Measurements from ENCODE around the gene WIZ.

The WIZ gene

DNA sequence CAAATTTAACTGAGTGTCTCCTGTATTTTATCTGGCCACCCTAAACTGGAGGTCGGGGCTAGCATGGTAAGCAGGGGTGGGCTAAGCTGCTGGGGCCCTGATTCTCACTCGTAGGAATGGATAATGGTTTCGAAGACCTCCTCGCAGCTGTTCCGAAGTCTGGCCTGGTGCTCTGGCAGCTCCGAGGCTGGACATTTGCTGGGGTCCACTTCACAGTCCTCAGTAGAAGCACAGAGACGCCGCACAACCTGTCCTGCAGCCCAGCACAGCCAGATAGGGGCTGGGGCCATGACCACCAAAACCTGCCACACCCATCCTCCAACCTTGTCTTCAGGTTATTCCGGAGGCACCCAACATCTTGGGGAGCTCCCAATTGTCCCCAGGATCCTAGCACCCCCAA, 6.2 kb upstream of the WIZ start:
- Mint-ChIP-seq H3K36me3 (peaks cover 57 to 67% of the 10 kb centered on the region in 2 donors), H3K27ac (no peak overlapping the region), H3K9me3 (peaks cover 0 to 1% of the 10 kb centered on the region in 2 donors), H3K4me1 (peaks cover 6 to 8% of the 10 kb centered on the region in 2 donors), H3K4me3 (no peak overlapping the region), H3K27me3 (no peaks in the 10 kb centered on the region)
- ATAC-seq (replicated peaks) (no peak), DNase-seq (no peak)

DNA sequence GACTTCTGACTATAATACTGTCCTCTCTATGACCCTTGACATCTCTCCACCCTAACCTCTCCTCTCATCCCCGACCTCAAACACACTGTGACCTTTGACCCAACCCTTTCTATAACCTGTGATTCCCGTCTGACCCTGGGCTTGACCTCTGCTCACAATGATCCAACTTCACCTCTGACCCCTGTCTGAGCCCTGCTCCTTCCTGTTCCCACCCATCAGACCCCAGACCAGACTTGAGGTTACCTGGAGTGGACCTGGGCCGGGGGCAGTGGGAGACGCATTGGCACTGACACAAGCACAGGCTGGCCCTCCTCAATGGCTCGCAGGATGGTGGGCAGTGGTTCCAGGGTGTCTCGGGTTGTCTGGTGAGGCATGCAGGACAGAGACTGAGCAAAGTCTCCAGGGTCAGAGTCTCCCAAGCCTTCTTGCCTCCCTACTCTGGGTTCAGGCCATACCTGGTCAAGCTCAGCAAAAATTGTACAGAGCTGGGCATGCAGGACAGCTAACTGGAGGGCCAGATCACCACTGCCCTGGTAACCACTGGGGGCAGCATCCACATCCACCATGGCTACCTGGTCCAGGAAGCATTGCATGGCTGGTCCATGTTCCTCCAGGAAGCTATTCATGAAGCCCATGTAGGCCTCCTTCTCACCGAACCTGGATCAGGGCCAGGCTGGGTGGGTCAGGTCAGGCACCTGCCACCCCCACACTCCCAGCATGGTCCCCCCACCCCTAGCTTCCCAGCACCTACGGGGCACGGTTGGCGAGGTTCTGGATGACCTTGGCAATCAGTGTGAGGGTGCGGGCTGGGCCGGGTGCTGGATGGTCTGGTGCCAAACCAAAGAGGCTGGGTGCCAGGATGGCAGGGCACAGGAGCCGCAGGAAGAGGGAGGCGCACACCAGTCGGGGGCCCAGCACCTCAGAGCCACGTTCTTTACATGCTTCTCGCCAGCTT, 4.4 kb upstream of the WIZ start:
- no peaks in the 10 kb centered on the region for H3K27me3 Mint-ChIP-seq
- ATAC-seq (replicated peaks) (no peak), DNase-seq (no peak)
- peaks cover 3 to 10% of the 10 kb centered on the region in 2 donors for H3K9me3 Mint-ChIP-seq
- peaks cover 13 to 15% of the 10 kb centered on the region in 2 donors for H3K4me1 Mint-ChIP-seq
- peak overlapping the region; percentile 75 for H3K27ac Mint-ChIP-seq
- H3K36me3 Mint-ChIP-seq: peaks cover 55 to 68% of the 10 kb centered on the region in 2 donors
- no peak overlapping the region for H3K4me3 Mint-ChIP-seq

DNA sequence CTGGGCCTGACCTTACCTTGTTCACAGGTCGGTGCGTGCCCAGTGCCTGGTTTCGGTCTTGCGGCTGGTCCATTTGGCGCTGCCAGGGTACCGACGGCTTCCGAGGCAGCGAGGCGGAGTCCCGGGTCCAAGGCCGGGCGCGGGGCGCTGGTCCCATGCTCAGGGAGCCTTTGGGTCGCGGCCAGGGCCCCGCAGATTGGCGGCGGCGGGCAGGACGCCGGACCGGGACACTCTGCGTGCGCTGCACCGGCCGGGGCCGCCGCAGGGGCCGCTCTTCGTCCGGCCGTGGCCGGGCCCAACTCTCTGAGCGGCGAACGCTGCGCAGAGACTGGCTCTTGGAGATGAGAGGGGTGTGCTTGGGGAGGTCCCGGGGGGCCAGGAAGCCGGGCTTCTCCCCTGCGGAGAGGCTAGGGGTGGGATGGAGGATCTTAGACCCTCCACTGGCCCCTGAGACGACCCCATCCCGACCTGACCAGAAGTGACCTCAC, 3.4 kb upstream of the WIZ start:
- Mint-ChIP-seq H3K27ac (no peak overlapping the region), H3K36me3 (peaks cover 54 to 73% of the 10 kb centered on the region in 2 donors), H3K27me3 (no peaks in the 10 kb centered on the region), H3K4me3 (no peak overlapping the region), H3K9me3 (peaks cover 3 to 10% of the 10 kb centered on the region in 2 donors), H3K4me1 (peaks cover 22% of the 10 kb centered on the region in 2 donors)
- ATAC-seq (replicated peaks) (no peak), DNase-seq (no peak)

DNA sequence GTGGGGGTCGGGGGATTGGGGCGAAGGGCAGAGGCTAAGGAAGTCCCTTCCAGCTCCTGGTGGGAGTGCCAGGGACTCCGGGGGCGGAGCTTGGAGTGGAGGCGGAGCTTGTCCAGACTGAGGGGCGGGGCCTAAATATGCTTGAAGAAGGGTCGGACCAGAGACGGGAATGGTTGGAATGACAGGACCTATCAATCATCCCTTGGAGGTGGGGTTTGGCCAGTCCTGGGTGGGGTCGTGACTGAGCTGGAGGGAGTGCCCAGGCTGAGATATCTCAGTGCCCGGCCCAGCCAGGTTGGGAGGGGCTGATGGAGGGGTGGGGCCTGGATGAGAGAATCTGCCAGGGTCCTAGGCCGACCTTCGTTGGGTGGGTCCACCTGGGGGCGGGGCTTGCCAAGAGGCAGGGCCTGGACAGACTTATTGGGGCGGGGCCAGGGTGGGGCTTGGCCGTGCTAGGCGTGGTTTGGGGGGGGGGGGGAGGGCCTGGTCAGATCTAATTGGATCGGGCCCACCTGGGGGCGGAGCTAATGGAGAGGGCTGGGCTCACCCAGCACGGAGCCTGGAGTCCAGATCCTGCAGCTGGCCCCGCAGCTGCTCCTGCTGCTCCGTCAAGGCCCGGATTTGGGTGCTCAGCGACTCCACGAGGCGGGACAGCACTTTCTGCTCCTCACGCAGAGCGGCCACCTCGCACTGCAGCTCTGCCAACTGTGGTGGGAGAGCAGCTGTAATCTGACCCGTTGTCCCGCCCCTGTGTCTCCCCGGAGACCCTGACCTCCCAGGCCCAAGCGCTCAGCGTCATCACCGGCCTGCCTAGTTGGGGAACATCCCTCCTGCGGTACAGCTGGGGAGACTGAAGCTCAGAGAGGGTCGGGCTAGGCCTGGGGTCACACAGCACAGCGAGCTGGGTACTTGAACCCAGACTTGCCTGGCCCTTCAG, 2.6 kb upstream of the WIZ start:
- no peak for DNase-seq
- Mint-ChIP-seq H3K36me3 (peaks cover 48 to 68% of the 10 kb centered on the region in 2 donors), H3K4me3 (no peak overlapping the region), H3K9me3 (peaks cover 3 to 10% of the 10 kb centered on the region in 2 donors), H3K27ac (peak overlapping the region; percentile 56), H3K4me1 (peaks cover 17 to 18% of the 10 kb centered on the region in 2 donors), H3K27me3 (no peaks in the 10 kb centered on the region)
- ATAC-seq (replicated peaks): no peak

DNA sequence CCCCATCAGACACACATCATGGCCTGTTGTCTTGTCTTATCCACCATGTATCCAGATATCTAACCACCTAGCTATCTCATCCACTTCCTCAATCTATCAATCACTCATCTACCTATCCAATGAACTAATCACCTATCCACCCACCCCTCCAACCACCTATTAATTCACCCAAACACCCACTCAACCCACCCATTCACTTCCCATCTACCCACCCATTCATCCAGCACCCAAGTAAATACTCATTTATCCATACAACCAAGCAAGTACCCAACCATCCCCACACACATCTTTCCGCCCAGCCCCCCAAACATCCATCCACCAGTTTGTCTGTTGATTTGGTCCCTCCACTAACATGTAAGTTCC, 753 bp upstream of the WIZ start:
- Mint-ChIP-seq H3K4me1 (peaks cover 17 to 21% of the 10 kb centered on the region in 2 donors), H3K4me3 (peak overlapping the region; percentile 78 to 81), H3K36me3 (peaks cover 34 to 54% of the 10 kb centered on the region in 2 donors), H3K27me3 (no peaks in the 10 kb centered on the region), H3K9me3 (peaks cover 3 to 10% of the 10 kb centered on the region in 2 donors), H3K27ac (peak overlapping the region; percentile 92)
- ATAC-seq (replicated peaks): no peak
- DNase-seq: no peak

DNA sequence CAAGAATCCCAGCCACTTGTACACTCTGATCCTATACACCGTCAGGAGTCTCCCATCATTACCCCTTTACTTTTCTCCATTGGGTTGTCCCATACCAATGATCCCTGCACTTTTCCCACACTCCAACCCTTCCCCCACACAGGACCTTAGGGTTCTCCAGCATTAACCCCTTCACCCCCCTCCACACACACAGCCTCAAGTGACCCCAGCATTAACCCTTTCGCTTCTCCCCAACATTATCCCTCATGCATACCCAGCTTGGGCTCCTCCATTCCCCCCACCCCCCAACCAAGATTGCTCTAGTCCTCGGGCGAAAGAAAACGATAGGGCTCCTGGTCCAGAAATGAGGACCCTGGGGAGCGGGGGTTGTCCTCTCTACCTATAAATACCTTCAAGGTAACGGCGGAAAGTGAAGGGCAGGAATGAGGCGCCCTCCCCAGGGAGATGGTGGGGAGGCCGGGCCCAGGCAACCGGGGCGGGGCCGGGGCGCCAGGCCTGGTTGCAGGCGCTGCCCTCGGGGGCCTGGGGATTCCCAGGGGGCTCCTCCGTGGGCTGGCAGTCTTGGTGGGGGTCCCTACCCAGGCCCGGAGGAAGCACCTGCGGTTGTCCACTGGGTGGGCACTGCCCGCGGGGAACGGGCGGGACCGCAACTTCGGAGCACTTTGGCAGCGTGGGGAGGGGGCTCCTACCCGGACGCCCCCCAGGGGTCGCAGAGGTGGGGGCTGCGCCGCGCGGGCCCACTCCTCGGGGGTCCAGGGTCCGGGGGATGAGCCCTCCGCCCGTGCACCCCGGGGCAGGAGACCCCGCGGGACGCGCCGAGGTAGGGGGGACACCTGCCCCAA, 757 bp downstream of the WIZ start:
- peaks cover 17 to 21% of the 10 kb centered on the region in 2 donors for H3K4me1 Mint-ChIP-seq
- H3K36me3 Mint-ChIP-seq: peaks cover 22 to 39% of the 10 kb centered on the region in 2 donors
- peaks cover 3 to 10% of the 10 kb centered on the region in 2 donors for H3K9me3 Mint-ChIP-seq
- H3K4me3 Mint-ChIP-seq: peak overlapping the region; percentile 75 to 83
- H3K27ac Mint-ChIP-seq: peak overlapping the region; percentile 86
- DNase-seq (peak; percentile 38), ATAC-seq (replicated peaks) (peak; percentile 41 to 48)
- H3K27me3 Mint-ChIP-seq: no peaks in the 10 kb centered on the region

DNA sequence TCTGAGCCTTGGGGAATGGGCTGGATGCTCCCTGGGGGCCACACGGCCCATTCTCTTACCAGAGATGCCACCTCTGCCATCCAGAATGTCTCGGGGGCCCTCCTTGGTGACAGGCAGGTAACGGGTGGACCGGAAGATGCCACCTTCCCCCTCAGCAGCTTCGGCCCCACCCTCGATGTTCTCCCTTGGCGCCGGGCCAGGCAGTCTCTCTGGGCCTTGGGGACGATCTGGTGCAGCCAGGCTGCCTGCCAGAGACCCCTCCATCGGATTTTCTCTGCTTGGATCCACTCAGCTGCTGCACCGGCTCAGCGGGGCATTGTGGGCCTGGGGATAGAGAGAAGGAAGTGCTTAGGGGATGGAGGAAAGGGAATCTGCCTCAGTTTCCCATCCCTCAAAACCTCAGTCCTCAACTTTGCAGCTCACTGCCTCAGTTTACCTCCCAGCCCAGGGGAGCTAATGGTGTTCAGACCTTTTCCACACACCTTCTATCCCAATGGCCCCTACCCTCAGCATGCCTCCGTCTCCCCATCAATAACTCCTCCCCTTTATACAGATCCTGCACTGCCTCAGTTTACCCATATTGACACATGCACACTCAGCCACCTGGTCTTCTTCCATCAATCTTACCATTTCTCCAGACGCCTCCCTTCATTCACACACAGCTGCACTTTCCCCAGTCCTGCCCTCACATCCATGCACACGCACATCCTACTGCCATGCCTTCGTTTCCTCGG, 1.5 kb downstream of the WIZ start:
- peak overlapping the region; percentile 75 to 83 for H3K4me3 Mint-ChIP-seq
- no peak for DNase-seq
- no peak for ATAC-seq (replicated peaks)
- peak overlapping the region; percentile 86 for H3K27ac Mint-ChIP-seq
- peaks cover 15 to 32% of the 10 kb centered on the region in 2 donors for H3K36me3 Mint-ChIP-seq
- H3K9me3 Mint-ChIP-seq: peaks cover 3 to 10% of the 10 kb centered on the region in 2 donors
- peaks cover 17 to 21% of the 10 kb centered on the region in 2 donors for H3K4me1 Mint-ChIP-seq
- no peaks in the 10 kb centered on the region for H3K27me3 Mint-ChIP-seq

DNA sequence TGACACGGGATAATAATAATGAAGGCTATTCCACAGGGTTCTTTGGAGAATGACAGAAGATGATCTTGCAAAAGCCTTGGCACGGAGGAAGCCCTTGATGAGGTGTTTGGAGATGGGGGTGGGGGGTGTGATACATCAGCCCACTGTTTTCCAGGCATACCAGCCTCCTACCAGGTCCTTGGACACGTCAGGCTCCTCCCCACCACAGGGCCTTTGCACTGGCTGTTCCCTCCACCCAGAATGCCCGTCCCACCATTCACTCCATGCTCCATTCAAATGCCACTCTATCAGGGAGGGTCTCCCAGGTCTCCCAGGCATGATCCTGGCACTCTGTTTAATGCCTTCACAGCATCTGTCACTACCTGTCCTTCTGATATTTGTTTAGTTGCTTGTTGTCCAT, 2.7 kb downstream of the WIZ start:
- ATAC-seq (replicated peaks): no peak
- H3K27me3 Mint-ChIP-seq: no peaks in the 10 kb centered on the region
- peaks cover 11 to 26% of the 10 kb centered on the region in 2 donors for H3K36me3 Mint-ChIP-seq
- no peak overlapping the region for H3K27ac Mint-ChIP-seq
- DNase-seq: no peak
- peaks cover 17 to 20% of the 10 kb centered on the region in 2 donors for H3K4me1 Mint-ChIP-seq
- H3K4me3 Mint-ChIP-seq: no peak overlapping the region
- H3K9me3 Mint-ChIP-seq: peaks cover 3 to 10% of the 10 kb centered on the region in 2 donors

DNA sequence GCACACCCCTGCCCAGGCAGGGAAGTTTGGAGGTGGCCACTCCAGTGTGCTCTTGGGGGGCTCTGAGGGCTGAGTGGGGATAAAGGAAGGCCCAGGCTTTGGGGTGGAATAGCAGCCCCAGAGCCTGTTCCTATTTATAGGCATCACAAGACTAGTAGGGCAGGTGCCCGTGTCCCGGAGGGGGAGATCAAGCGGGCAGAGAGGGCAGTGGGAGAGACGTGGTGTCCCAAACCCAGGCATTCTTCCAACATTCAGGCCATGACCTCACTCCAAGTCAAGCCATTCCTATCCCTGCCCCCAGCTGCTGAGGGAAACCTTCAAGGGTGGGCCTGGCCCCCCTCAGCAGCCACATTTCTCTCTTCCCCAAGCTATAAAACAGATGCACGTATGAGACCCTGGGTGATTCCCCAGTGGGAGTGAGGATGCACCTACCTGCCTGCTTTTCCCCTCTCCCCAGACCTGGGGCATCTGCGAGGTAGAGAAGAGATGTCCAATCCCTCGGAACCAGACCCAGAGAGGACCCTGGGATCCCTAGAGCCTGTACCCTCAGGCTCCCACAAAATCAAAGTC, 3.9 kb downstream of the WIZ start:
- Mint-ChIP-seq H3K9me3 (peaks cover 3 to 8% of the 10 kb centered on the region in 2 donors), H3K27ac (peak overlapping the region; percentile 31), H3K27me3 (no peaks in the 10 kb centered on the region), H3K4me1 (peaks cover 15 to 17% of the 10 kb centered on the region in 2 donors), H3K36me3 (peaks cover 5 to 14% of the 10 kb centered on the region in 2 donors), H3K4me3 (no peak overlapping the region)
- ATAC-seq (replicated peaks) (no peak), DNase-seq (no peak)

DNA sequence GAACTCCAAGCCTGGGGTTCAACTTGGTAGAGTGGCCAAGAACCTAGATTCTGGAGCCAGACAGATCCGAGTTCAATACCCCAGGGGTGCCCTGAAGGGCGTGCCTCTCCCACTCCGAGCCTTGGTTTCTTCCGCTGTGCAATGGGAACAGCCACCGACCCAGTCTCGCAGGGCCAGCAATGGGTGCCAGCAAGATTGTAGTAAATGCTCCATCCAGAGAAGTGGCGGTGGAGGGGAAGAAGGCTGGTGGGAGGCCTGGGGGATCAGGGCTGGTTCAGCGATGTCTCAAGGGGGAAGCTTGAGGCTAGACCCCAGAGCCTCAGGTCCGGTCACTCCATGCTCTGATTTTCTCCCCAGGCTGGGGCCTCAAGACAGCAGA, 4.5 kb downstream of the WIZ start:
- DNase-seq: no peak
- Mint-ChIP-seq H3K27me3 (no peaks in the 10 kb centered on the region), H3K36me3 (peaks cover 0 to 7% of the 10 kb centered on the region in 2 donors), H3K27ac (no peak overlapping the region), H3K9me3 (peaks cover under 1 to 1% of the 10 kb centered on the region in 2 donors), H3K4me3 (no peak overlapping the region), H3K4me1 (peaks cover 10 to 12% of the 10 kb centered on the region in 2 donors)
- ATAC-seq (replicated peaks): no peak

DNA sequence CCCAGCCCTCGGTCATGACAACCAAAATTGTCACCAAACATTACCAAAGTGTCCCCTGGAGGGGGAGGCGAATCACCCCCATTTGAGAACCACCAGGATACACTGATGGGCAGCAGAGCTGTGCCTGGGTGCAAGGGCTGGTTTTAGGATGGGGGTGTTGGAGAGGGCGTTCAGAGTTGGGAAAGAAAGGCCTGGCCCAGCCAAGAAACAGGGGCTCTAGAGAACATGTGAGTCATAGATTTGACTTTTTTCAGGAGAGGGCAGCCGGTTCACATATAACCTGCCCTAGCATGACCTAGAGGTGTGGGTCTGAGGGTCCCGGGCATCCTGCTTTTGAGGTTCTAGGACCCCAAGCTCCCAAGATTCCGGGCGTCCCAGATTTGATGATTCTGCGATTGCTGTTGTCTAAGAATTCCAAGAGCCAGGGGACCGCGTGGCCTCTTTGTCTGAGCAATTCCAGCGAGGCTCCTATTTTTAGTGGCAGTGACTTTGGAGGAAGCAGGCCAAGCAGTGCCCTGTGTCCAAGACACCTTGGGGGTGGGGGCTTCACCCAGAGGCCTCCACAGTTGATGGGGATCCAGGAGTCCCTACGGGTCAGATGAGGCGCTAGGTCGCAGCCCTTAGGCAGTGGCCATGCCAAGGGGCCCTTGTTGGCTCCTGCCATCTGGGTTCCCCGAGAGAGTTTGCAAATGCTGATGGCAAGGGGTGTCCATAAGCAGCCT, 5.1 kb downstream of the WIZ start:
- no peak overlapping the region for H3K27ac Mint-ChIP-seq
- H3K9me3 Mint-ChIP-seq: no peaks in the 10 kb centered on the region
- peaks cover 0 to 6% of the 10 kb centered on the region in 2 donors for H3K36me3 Mint-ChIP-seq
- DNase-seq (no peak), ATAC-seq (replicated peaks) (no peak)
- H3K4me3 Mint-ChIP-seq: no peak overlapping the region
- peaks cover 9 to 10% of the 10 kb centered on the region in 2 donors for H3K4me1 Mint-ChIP-seq
- no peaks in the 10 kb centered on the region for H3K27me3 Mint-ChIP-seq

DNA sequence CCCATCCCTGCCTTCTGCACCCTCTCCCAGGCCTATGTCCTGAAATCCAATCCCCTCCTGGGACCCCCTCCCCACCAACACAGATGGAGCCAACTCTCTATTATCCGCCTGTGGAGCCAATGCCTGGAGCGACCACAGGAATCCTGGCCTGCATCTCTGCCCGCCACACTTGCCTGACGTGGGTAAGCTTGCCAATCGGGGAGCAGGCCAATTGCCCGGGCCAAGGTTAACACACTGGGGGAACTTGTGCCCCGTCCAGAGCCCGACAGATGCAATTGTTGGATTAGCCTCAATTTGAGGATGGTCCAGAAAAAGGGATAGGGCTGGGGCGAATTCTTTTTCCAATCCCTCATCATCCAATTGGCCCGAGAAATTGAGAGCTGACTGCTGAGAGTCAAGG, 5.9 kb downstream of the WIZ start:
- H3K4me3 Mint-ChIP-seq: no peak overlapping the region
- H3K27ac Mint-ChIP-seq: no peak overlapping the region
- ATAC-seq (replicated peaks): no peak

More for the DNA sequence above, 5.9 kb downstream of the WIZ start:
- peaks cover 0 to 5% of the 10 kb centered on the region in 2 donors for H3K36me3 Mint-ChIP-seq
- no peaks in the 10 kb centered on the region for H3K9me3 Mint-ChIP-seq
- no peak for DNase-seq
- peaks cover 7 to 8% of the 10 kb centered on the region in 2 donors for H3K4me1 Mint-ChIP-seq
- H3K27me3 Mint-ChIP-seq: no peaks in the 10 kb centered on the region
